ENCODE data around the gene KAT2A.

DNA sequence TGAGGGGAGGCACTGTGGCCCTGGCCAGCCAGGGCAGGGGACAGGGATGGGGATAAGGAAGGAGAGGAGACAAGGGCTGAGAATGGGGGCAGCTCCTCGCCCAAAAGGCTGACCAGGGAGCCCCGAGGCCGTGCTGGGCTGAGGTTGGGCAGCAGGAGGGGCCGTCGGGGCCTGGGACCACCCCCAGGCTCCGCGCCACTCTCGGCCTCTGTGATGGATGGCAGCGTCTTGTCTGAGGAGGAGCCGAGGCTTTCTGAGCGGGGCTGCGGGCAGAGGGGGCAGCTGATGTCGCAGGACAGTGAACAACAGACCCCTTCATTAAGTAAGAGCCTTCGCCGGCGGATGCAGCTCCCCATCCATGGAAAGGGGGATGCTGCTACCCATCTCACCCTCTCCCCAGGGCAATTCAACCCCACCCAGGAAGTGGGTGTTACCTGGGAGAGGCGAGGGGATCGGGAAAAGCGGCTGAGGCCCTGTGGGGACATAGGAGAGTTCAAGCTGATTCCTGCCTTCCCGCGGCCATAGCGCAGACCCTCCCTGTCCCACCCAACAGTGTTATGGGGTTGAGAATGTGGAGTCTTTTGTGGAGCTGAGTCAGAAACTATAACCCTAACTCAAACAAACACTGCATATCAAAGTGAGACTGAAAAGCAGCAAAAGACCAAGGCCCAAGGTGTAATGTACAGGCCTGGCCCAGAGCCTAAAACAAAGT, 42.7 kb upstream of the KAT2A start:
- TF ChIP-seq, protein P1, sequence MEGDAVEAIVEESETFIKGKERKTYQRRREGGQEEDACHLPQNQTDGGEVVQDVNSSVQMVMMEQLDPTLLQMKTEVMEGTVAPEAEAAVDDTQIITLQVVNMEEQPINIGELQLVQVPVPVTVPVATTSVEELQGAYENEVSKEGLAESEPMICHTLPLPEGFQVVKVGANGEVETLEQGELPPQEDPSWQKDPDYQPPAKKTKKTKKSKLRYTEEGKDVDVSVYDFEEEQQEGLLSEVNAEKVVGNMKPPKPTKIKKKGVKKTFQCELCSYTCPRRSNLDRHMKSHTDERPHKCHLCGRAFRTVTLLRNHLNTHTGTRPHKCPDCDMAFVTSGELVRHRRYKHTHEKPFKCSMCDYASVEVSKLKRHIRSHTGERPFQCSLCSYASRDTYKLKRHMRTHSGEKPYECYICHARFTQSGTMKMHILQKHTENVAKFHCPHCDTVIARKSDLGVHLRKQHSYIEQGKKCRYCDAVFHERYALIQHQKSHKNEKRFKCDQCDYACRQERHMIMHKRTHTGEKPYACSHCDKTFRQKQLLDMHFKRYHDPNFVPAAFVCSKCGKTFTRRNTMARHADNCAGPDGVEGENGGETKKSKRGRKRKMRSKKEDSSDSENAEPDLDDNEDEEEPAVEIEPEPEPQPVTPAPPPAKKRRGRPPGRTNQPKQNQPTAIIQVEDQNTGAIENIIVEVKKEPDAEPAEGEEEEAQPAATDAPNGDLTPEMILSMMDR (IDR thresholded peaks at IDR 0.05), result no peak
- no peak for TF ChIP-seq POLR2A (IDR thresholded peaks at IDR 0.05)
